B cell (primary cell): ENCODE data around the gene PSME3IP1. TPM values are rescaled to one million over a fixed set of nuclear protein-coding genes. Genes with fewer than 3 reads are reported as not detected.

Experiments used
- ATAC-seq: fragments of 200-7000 bp; cut with Tn5 transposase; one replicate; pipeline ENCODE4 v1.10.0; 2021; ENCODE audit warnings: low read depth, mild to moderate bottlenecking, moderate number of reproducible peaks, moderate library complexity
- CTCF ChIA-PET: fragments of 350-600 bp; sonication (Branson Sonifier 250); formaldehyde crosslinking; loops from one replicate; lab custom pipeline; 2021; ENCODE audit warnings: antibody characterized with exemption, inconsistent platforms; lab: Charles Lee
- POLR2A ChIA-PET: fragments of 350-600 bp; sonication (Branson Sonifier 250); formaldehyde crosslinking; loops from one replicate; lab custom pipeline; 2021; ENCODE audit warnings: antibody characterized with exemption; lab: Charles Lee
- DNase-seq: peaks from one replicate; pipeline ENCODE4 v3.0.0; 2013
- H2AFZ ChIP-seq: 2 replicates; pipeline ENCODE4 v1.6.1; 2012; ENCODE audit warnings: mild to moderate bottlenecking, low read depth, low read length; ENCODE audit not compliant: insufficient read depth, poor library complexity, severe bottlenecking
- H3K27ac ChIP-seq, 2 donors: 1 replicate in 1 of 2; 2 replicates in 1 of 2; pipeline ENCODE4 v1.5.1; 2012 to 2013; ENCODE audit warnings: low read length in 2 of 2, mild to moderate bottlenecking in 2 of 2, moderate library complexity in 1 of 2
- H3K27me3 ChIP-seq, 4 experiments: fragments of 200-600 bp in 1 of 4; sonication (generic) in 1 of 4; replicated peaks in 1 of 4; 1 replicate in 2 of 4; 2 replicates in 2 of 4; pipeline versions ENCODE4 v1.6.1 to v1.7.0; 2013 to 2016; ENCODE audit warnings: low read length in 3 of 4, mild to moderate bottlenecking in 2 of 4, mixed read lengths in 1 of 4, moderate library complexity in 1 of 4; ENCODE audit not compliant: insufficient read depth in 4 of 4, control insufficient read depth in 3 of 4; ENCODE audit errors: control extremely low read depth in 1 of 4
- H3K36me3 ChIP-seq, 2 experiments: replicated peaks in 1 of 2; 1 replicate in 1 of 2; 2 replicates in 1 of 2; pipeline versions ENCODE4 v1.6.1 to v1.7.1; 2013; ENCODE audit warnings: low read length in 1 of 2; ENCODE audit not compliant: insufficient read depth in 2 of 2, control insufficient read depth in 1 of 2; ENCODE audit errors: control extremely low read depth in 1 of 2, extremely low read depth in 1 of 2
- H3K4me1 ChIP-seq, 2 donors: fragments of 200-600 bp in 1 of 2; sonication (generic) in 1 of 2; 1 replicate in 1 of 2; 2 replicates in 1 of 2; pipeline versions ENCODE4 v1.5.1 to v1.6.1; 2013 to 2017; ENCODE audit warnings: low read length in 2 of 2; ENCODE audit not compliant: control insufficient read depth in 2 of 2, insufficient read depth in 2 of 2
- H3K4me2 ChIP-seq: replicated peaks from 2 replicates; pipeline ENCODE3; 2012; ENCODE audit warnings: mild to moderate bottlenecking, low read depth, low read length; ENCODE audit not compliant: poor library complexity, severe bottlenecking
- H3K4me3 ChIP-seq, 5 experiments: fragments of 200-600 bp in 1 of 5; sonication (generic) in 1 of 5; 1 replicate in 3 of 5; 2 replicates in 2 of 5; pipeline versions ENCODE4 v1.5.1 to v1.7.0; 2011 to 2016; ENCODE audit warnings: low read length in 4 of 5, mild to moderate bottlenecking in 4 of 5, low read depth in 2 of 5, control low read depth in 1 of 5, moderate library complexity in 1 of 5; ENCODE audit not compliant: insufficient read depth in 1 of 5; ENCODE audit errors: control extremely low read depth in 1 of 5, extremely low read depth in 1 of 5
- H3K79me2 ChIP-seq: fragments of 200-600 bp; sonication (generic); one replicate; pipeline ENCODE4 v1.6.0; 2016; ENCODE audit warnings: low read length; ENCODE audit not compliant: control insufficient read depth, insufficient read depth
- H3K9ac ChIP-seq: fragments of 200-600 bp; sonication (generic); 2 replicates; pipeline ENCODE4 v1.6.1; 2017; ENCODE audit warnings: mild to moderate bottlenecking, low read length, moderate library complexity
- H3K9me3 ChIP-seq, 3 donors: one replicate each; pipeline versions ENCODE4 v1.6.1 to v1.7.1; 2013; ENCODE audit warnings: low read length in 2 of 3; ENCODE audit not compliant: control insufficient read depth in 2 of 3, insufficient read depth in 1 of 3; ENCODE audit errors: control extremely low read depth in 1 of 3
- H4K20me1 ChIP-seq: 2 replicates; pipeline ENCODE4 v1.6.0; 2012; ENCODE audit warnings: mild to moderate bottlenecking, low read length; ENCODE audit not compliant: insufficient read depth, control insufficient read depth, poor library complexity, severe bottlenecking
- H3K27ac Mint-ChIP-seq: one replicate; pipeline ENCODE4 v1.8.0; 2021; ENCODE audit warnings: mixed read lengths
- H3K27me3 Mint-ChIP-seq: one replicate; pipeline ENCODE4 v1.8.0; 2021; ENCODE audit warnings: mixed read lengths
- H3K4me1 Mint-ChIP-seq: one replicate; pipeline ENCODE4 v1.8.0; 2021; ENCODE audit warnings: mixed read lengths
- H3K4me3 Mint-ChIP-seq: one replicate; pipeline ENCODE4 v1.8.0; 2021; ENCODE audit warnings: mixed read lengths
- H3K9me3 Mint-ChIP-seq: one replicate; pipeline ENCODE4 v1.8.0; 2022; ENCODE audit warnings: mixed read lengths; ENCODE audit not compliant: insufficient read depth
- CTCF ChIP-seq: fragments of 200-600 bp; IDR thresholded peaks from one replicate; pipeline ENCODE4 v1.8.0; 2022; ENCODE audit warnings: antibody characterized with exemption, mild to moderate bottlenecking
- EZH2 ChIP-seq: IDR thresholded peaks from 2 replicates; pipeline ENCODE4 v1.6.1; 2012; ENCODE audit warnings: borderline replicate concordance, low read depth, mild to moderate bottlenecking, moderate library complexity, low read length; ENCODE audit not compliant: insufficient read depth, poor library complexity, severe bottlenecking
- WGBS: methylation state at CpG from one replicate; pipeline ENCODE4 v1.1.5; 2013; ENCODE audit warnings: missing lambda C conversion rate; ENCODE audit not compliant: insufficient coverage; 5-methylcytosine and 5-hydroxymethylcytosine counted together
- intact Hi-C: fragments of 100-400 bp; cut with micrococcal nuclease; formaldehyde crosslinking; loops from one replicate; pipeline ENCODE4 v1.10.0; 2022
- polyA plus RNA-seq: library from polyadenylated mRNA; depleted of rRNA; stranded (reverse); fragments of >200 nt; gene quantifications from 2 replicates; pipeline ENCODE4 v1.2.3, GENCODE V29; 2012
- total RNA-seq, 2 donors: library from RNA; stranded (reverse); fragments of 120-200 nt in 1 of 2; gene quantifications; 1 replicate in 1 of 2; 2 replicates in 1 of 2; pipeline versions ENCODE4 v1.2.3 to v1.2.4, GENCODE V29; 2013 to 2022

PSME3IP1 gene
- total and polyA plus RNA-seq, 2 donors (not counting 1 experiment from before 2014, with no cell fraction given), result 125 to 166 TPM

GRCh38 chr16:57130950-57131321, 54.9 kb downstream of the PSME3IP1 start:
- intact Hi-C loops, result no loop called here
- Histone ChIP-seq H4K20me1 (no peaks in the 10 kb centered on the region), H3K9me3 (peaks cover 0 to 4% (median 0%) of the 10 kb centered on the region in 3 donors), H3K27me3 (no peaks in the 10 kb centered on the region), H3K79me2 (no peaks in the 10 kb centered on the region), H3K36me3 (no peaks in the 10 kb centered on the region), H3K9ac (no peak overlapping the region), H3K4me1 (peaks cover 23 to 39% of the 10 kb centered on the region in 2 donors), H2AFZ (no peak overlapping the region), H3K4me3 (no peak overlapping the region), H3K27ac (no peak overlapping the region), H3K4me2 (no peak overlapping the region)
- TF ChIP-seq CTCF, result no peak
- TF ChIP-seq EZH2, result no peak
- no peaks in the 10 kb centered on the region for H3K27me3 Mint-ChIP-seq
- ATAC-seq, result no peak
- DNase-seq, result no peak
- no peak overlapping the region for H3K4me3 Mint-ChIP-seq
- H3K27ac Mint-ChIP-seq, result no peak overlapping the region
- WGBS, result 90% methylated on average over 3 of the region's 6 CpGs
- CTCF ChIA-PET, result no interaction called here
- POLR2A ChIA-PET, result interaction anchor here (0.8 kb wide), 1 partner anchor 10 kb away, joined by 3 read pairs; no protein-coding TSS in a partner anchor
- H3K9me3 Mint-ChIP-seq, result no peaks in the 10 kb centered on the region
- peaks cover 38% of the 10 kb centered on the region for H3K4me1 Mint-ChIP-seq

- H3K79me2 ChIP-seq, result no peaks in the 10 kb centered on the region
- H3K4me1 ChIP-seq, result peaks cover 4 to 20% of the 10 kb centered on the region in 2 donors
- Mint-ChIP-seq H3K4me1 (peaks cover 17% of the 10 kb centered on the region), H3K27me3 (no peaks in the 10 kb centered on the region), H3K4me3 (no peak overlapping the region), H3K9me3 (no peaks in the 10 kb centered on the region), H3K27ac (no peak overlapping the region)
- WGBS, result 77% methylated on average over 8 of the region's 11 CpGs
- no peak overlapping the region for H3K27ac ChIP-seq
- no peak overlapping the region for H3K9ac ChIP-seq
- H3K4me3 ChIP-seq, result no peak overlapping the region
- no peaks in the 10 kb centered on the region for H3K27me3 ChIP-seq
- CTCF ChIA-PET, result no interaction called here
- no peak for ATAC-seq
- H4K20me1 ChIP-seq, result no peaks in the 10 kb centered on the region
- DNase-seq, result no peak
- no peaks in the 10 kb centered on the region for H3K36me3 ChIP-seq
- intact Hi-C loops, result no loop called here
- TF ChIP-seq EZH2 (no peak), CTCF (no peak)
- H2AFZ ChIP-seq, result no peak overlapping the region
- POLR2A ChIA-PET, result no interaction called here
- H3K9me3 ChIP-seq, result peaks cover 0 to 4% (median 0%) of the 10 kb centered on the region in 3 donors
- no peak overlapping the region for H3K4me2 ChIP-seq
These were observed 57.0 kb downstream of the PSME3IP1 start for GRCh38 chr16:57128771-57129389.
